ENCODE results near the gene TP53INP2.

DNA sequence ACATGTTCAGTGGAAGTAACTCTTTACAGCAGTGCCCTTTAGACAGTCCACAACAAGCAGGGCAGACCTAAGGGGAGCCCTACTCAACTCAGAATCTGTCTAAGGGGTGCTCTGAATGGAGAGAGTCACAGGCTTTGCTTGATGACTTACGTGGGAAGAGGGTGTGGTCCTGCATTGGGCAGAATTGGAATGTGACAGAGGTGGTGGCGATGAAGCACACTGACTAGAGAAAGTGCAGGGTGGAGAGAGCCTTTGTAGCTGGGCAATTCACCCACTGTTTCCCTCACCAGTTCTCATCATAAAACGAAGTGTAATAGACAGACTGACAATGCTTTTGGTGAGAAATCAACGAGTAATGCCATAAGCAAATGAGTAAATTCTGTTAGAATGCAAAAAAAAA is 11.2 kb downstream of the TP53INP2 start:
- TF ChIP-seq CTCF (IDR thresholded peaks at IDR 0.05; ENCODE audit: borderline replicate concordance, extremely low read depth, low read length, poor library complexity, severe bottlenecking) (no peak), EZH2 (IDR thresholded peaks at IDR 0.05; ENCODE audit: borderline replicate concordance, low read depth, low read length, severe bottlenecking) (no peak)

Measured in DND-41 (cell line).